ENCODE measurements around the gene SMARCD3. TPM values are rescaled to one million over a fixed set of nuclear protein-coding genes. Genes with fewer than 3 reads are reported as not detected.

Gene SMARCD3
- total and polyA plus RNA-seq, 2 of the 13 experiments (the other 11 are each of a cell fraction or from before 2014, with no cell fraction given), result 0.20 to 0.62 TPM

GRCh38 chr7:151274396-151274795 is 25.9 kb upstream of the SMARCD3 start:
- BruUV-seq (replicated peaks), result no TSS peak
- Histone ChIP-seq H3K36me3 (replicated peaks in 1 of 2; ENCODE audit: control insufficient read depth in 1 of 2, insufficient read depth in 2 of 2, low read length in 2 of 2) (no peaks in the 10 kb centered on the region), H3K27ac (ENCODE audit: extremely low read length, insufficient read depth, low read length) (no peak overlapping the region), H3K4me3 (replicated peaks in 1 of 3; ENCODE audit: insufficient read depth in 1 of 3, low read depth in 2 of 3, low read length in 3 of 3) (no peak overlapping the region), H4K20me1 (ENCODE audit: insufficient read depth, low read length) (no peaks in the 10 kb centered on the region), H3K79me2 (ENCODE audit: insufficient read depth, low read length) (no peaks in the 10 kb centered on the region), H2AFZ (ENCODE audit: low read length) (no peak overlapping the region), H3K4me2 (ENCODE audit: low read depth, low read length) (no peak overlapping the region), H3K27me3 (ENCODE audit: control insufficient read depth in 1 of 2, insufficient read depth in 2 of 2, low read length in 2 of 2) (peaks cover 4 to 64% of the 10 kb centered on the region in 2 experiments), H3K9me3 (ENCODE audit: low read length) (no peaks in the 10 kb centered on the region), H3K4me1 (ENCODE audit: insufficient read depth, low read length) (peaks cover 18% of the 10 kb centered on the region), H3K9ac (ENCODE audit: insufficient read depth, low read depth, low read length) (no peak overlapping the region)
- DNase-seq (ENCODE audit: low spot score) (no peak), ATAC-seq (no peak; the same call in 2 of the 3 replicates), FAIRE-seq (no peak)
- ChIA-PET POLR2A (no interaction called here), CTCF (ENCODE audit: low intra/inter-chr PET ratio, low total read pairs) (no interaction called here)
- in situ Hi-C loops (cut with HindIII; ENCODE audit: extremely low pct_ligation_motif_present, low pct_unique_long_range_greater_than_20kb), result no loop called here
- WGBS (ENCODE audit: low lambda C conversion rate), result 57% methylated on average over 5 of the region's 9 CpGs
- no peak for TF ChIP-seq AHR (CRISPR knock-in tag; IDR thresholded peaks at IDR 0.05)
- TF ChIP-seq ZNF326 (CRISPR knock-in tag; IDR thresholded peaks at IDR 0.05; ENCODE audit: borderline replicate concordance), result no peak
- TF ChIP-seq HNF1A (IDR thresholded peaks at IDR 0.05; ENCODE audit: low read depth), result no peak
- TF ChIP-seq HNF1A (CRISPR knock-in tag; IDR thresholded peaks at IDR 0.05; ENCODE audit: borderline replicate concordance), result no peak
- TF ChIP-seq, protein P1, sequence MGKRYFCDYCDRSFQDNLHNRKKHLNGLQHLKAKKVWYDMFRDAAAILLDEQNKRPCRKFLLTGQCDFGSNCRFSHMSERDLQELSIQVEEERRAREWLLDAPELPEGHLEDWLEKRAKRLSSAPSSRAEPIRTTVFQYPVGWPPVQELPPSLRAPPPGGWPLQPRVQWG (CRISPR knock-in tag; IDR thresholded peaks at IDR 0.05; ENCODE audit: borderline replicate concordance, low read depth), result no peak
- no peak for TF ChIP-seq SP4 (CRISPR knock-in tag; IDR thresholded peaks at IDR 0.05)
- TF ChIP-seq POLR2AphosphoS5 (IDR thresholded peaks at IDR 0.05; ENCODE audit: low read depth, low read length), result no peak
- TF ChIP-seq MAF1 (CRISPR knock-in tag; IDR thresholded peaks at IDR 0.05; ENCODE audit: borderline replicate concordance), result no peak
- TF ChIP-seq ZC3H13 (CRISPR knock-in tag; IDR thresholded peaks at IDR 0.05), result no peak
- TF ChIP-seq, protein P2, sequence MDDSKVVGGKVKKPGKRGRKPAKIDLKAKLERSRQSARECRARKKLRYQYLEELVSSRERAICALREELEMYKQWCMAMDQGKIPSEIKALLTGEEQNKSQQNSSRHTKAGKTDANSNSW (CRISPR knock-in tag; IDR thresholded peaks at IDR 0.05; ENCODE audit: borderline replicate concordance), result no peak
- intact Hi-C loops (cut with micrococcal nuclease; ENCODE audit: unreplicated experiment), result no loop called here

Data from HepG2 (cell line).